HS-27A (cell line): Measurements from ENCODE around the gene ZBTB42.
"Not testable (repeated sequence)": the region's sequence is repeated elsewhere in the genome, so short reads cannot be mapped to it uniquely, and the experiment has no call there.

Experiments used
- DNase-seq: peaks from one replicate; pipeline ENCODE4 v3.0.0-alpha.2; 2012; ENCODE audit warnings: low read depth, missing footprints

The ZBTB42 gene

DNA sequence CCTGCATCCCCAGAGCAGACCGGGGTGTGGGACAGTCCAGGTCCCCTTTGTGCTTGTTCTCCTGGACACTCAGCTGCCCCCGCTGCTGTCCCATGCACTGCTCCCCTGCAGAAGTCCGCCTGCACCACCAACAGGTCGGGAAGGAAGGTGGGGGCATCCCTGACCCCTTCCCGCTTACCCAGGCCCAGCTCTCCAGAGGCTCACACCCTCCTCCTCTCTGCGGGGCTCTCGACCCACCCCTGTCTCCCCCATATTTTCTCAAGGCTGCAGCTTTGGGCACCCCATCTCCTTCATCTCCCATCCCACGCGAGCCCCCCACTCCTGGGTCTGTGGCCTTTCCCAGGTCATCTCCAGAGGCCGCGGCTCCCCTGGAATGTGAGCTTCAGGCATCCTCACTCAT is 9.4 kb downstream of the ZBTB42 start:
- DNase-seq: no peak

DNA sequence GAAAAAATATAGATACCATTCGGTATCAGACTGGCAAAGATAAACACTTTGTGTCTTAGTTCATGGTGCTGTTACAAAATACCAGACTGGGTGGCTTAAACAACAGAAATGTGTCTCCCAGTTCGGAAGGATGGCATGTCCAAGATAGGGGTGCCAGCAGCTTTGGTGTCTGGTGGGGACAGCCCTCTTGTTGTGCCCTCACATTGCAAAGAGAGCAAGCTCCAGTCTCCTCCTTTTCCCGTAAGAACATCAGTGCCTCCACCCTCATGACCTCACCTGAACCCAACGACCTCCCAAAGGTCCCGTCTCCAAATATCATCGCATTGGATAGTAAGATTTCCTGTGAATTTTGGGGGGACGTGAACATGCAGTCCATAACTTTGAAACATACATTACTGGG is 12.4 kb downstream of the ZBTB42 start:
- DNase-seq: no peak

DNA sequence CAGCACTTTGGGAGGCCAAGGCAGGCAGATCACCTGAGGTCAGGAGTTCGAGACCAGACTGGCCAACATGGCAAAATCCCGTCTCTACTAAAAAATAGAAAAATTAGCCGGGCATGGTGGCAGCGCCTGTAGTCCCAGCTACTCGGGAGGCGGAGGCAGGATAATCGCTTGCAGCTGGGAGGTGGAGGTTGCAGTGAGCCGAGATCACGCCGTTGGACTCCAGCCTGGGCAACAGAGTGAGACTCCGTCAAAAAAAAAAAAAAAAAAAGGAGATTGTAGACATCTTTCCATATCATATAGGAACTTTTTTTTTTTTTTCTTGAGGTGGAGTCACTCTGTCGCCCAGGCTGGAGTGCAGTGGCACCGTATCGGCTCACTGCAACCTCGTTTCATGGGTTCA is 13.8 kb downstream of the ZBTB42 start:
- DNase-seq: not testable (repeated sequence)

DNA sequence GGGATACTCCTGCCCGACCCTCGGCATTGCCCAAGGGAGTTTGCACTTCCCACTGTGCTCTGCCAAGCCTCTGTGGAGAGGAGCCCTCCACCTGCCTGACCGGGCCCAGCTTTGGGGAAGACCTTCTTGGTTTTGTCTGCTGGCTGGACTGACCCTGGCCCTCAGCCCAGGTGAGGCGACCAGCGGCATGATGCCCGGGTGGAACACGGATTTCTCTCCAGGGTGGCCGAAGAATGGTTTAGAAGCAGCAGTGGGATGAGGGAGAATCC is 15.6 kb downstream of the ZBTB42 start:
- DNase-seq: no peak

DNA sequence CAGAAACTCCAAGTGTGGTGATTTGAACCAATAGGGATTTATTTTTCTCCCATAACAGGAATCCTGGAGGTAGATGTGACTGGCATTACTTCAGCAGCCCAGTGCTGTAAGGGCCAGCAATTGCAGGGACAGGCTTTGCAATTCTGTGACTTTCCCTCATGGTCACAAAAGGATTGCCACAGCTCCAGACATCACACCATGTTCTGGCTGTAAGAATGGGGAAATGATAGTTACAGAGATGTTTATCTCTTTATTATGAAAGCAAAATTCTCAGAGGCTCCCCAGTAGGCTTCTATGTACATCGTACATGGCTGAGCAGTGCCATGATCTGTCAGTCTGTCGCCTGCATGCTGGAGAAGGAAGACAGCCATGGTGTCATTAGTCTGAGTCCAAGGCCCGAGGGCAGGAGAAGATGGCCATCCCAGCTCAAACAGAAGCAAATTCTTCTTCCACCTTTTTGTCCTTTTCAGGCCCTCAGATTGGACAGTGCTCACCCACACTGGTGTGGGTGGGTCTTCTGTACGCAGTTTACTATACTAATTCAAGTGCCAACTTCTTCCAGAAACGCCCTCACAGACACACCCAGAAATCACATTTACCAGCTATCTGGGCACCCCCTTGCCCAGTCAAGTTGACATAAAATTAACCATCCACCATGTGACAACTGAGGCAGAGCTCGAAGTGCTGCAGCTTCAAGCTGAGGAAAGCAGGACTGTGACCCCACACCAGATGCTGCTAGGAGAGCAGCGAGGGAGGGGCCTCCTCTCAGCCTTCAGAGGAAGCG is 17.2 kb downstream of the ZBTB42 start:
- no peak for DNase-seq

DNA sequence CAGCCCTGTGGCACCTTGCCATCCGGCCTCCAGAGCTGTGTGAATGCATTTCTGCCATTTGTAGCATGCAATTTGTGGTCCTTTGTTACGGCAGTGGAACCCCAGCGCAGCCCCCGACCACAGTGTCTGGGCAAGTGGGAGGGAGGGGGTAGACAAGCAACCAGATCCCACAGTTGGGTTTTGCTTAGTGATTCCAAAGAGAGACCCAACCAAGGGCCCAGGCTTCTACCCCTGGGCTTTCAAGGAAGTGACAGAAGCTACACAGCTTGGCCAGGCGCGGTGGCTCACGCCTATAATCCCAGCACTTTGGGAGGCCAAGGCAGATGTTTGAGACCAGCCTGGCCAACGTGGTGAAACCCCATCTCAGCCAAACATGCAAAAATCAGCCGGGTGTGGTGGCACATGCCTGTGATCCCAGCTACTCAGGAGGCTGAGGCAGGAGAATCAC is 17.8 kb downstream of the ZBTB42 start:
- DNase-seq: no peak

DNA sequence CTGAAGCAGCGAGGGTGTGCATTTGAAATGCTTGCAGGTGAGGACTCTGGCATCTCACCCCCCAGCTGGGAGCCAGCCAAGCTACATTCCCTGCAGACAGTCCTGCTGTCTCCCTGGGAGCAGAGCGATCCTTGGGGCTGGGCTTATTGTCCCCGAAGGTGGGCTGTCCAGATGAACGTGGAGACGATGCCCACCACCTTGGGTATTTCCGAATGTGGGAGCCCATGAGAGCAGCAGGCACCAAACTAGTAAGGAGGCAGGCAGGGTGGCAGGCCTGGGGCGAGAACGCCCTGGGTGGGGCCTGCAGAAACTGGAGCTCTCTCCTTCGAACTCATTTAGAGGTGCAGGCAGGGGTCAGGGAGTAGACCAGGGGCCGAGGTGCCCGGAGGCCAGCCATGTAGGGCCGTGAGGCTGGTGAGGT is 18.5 kb downstream of the ZBTB42 start:
- DNase-seq: no peak

DNA sequence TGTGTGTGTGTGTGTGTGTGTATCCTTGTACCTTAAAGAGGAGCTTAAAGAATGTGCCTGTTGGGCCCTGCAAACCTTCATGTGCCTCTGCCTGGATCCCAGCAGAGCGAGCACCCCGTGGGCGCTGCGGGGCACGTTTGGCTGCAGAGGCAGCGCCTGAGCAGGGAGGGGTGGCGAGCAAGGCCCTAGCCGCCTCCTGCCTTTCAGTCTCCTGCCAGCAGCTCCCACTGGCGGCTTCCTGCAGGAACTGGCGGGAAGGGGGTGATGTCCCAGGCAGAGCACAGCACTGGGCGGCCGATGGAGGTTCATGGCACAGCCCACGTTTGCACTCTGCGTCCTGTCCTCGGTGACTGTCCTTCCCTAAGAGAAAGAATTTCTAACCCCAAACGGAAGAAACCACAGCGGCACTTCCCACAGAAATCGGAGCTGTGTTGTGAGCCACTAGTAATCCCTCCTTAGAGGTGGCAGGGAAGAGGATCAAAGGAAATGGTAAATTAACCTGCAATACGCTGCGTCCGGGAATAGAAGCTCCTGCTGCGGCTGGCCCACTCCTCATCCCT is 19.8 kb downstream of the ZBTB42 start:
- DNase-seq: no peak

DNA sequence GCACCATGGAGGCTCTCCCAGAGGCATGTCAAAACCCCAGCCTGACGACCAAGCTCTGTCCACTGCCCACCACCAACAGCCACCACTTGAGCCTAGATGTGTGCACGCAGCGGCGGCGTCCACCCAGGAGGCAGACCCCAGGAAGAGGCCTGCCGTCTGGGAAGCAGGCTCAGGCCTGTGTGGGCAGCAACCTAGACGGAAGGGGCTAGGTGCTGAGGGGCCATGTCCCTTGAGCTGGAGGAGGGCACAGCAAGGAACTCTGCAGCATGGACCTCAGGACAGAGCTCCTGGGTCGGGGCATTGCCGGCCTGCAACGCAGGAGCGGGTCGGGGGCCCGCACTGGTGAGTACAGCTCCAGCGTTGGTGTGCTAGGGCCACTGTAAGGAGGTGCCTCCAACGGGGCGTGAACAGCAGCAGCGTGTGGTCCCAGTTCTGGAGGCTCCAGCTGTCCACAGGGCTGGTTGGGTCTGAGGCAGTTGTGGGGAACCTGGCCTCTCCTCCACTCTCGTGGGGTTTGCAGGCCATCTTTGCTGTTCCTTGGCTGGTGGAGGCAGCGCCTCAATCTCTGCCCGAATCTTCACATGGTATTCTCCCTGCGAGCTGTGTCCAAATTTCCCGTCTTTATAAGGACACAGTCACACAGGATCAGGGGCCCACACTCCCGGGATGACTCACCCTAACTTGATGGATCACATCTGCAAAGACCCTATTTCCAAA is 20.5 kb downstream of the ZBTB42 start:
- DNase-seq: no peak

DNA sequence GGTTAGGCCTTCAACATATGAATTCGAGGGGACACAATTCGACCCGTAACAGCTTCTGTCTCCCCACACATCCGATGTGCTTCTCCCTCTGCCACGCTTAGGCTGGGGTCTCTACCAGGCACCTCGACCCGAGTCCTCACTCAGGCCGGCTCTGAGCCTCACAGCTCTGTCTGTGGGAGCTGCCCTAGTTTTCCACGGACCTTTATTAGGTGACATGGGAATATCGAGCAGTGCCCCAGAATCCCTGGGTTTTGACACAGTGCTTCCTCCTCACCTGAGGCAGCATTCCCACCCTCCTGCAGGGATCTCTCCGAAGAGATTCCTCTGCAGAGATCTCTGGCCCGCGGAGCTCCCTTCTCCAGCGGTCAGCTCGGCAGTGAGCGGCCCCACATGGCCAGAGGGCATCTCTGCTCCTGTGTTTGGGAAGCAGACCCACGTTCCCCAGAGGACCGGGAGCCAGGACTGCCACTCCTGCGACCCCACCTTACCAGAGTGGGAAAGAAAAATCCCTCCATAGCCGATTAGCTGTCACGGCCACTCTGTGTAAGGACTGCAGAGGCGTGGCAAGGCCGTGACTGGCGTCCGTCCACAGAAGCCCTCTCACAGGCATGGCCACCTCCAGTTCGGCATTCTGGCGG is 21.2 kb downstream of the ZBTB42 start:
- DNase-seq: no peak

DNA sequence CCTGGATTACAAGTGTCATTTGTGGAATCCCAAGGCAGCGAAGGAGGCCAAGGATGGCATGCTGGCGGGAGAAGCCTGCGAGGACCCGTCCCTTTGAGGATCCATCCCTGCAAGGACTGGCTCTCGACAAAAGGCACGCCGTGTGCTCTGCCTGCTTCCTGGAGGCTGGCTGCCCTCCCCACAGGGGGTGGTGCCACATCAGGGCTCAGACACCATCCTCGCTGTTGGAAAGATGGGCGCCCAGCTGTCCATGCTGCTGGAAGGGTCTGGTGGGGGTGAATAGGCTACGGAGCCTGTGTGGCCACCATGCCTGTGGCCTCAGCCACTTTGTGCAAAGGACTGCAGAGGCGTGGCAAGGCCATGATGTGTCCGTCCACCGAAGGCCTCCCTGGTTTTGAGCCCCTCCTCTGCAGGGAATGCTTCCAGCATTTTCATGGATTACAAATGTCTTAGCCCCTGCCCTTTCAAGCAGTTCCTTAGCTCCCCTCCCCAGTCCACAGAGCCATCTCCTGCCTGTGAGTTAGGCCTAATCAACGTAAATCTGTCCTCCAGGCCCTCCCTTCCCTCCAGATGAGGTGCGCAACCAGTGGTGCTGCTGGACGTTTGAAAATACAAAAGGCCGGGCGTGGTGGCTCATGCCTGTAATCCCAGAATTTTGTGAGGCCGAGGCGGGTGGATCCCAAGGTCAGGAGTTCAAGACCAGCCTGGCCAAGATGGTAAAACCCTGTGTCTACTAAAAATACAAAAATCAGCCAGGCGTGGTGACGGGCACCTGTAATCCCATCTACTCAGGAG is 22.1 kb downstream of the ZBTB42 start:
- no peak for DNase-seq

DNA sequence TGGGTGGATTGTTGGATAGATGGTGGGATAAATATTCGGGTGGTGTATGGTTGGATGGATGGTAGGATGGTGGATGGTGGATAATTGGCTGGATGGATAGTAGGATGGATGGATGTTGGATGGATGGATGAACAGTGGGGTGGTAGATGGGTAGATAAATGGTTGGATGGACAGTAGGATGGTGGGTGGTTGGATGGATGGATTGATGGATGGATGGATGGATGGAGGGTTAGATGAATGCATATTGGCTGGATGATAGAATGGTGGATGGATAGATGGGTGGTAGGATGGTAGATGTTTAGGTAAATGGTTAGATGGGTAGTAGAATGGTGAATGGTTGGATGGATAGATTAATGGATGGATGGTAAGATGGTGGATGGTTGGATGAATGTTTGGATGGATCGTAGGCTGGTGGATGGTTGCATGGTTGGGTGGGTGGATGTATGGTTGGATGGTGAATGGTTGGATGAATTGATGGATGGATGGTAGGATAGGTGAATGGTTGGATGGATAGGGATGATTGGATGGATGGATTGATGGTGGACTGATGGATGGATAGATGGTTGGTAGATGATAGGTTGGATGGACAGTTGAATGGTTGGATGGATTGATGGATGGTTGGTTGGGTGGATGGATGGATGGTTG is 23.6 kb downstream of the ZBTB42 start:
- no peak for DNase-seq

DNA sequence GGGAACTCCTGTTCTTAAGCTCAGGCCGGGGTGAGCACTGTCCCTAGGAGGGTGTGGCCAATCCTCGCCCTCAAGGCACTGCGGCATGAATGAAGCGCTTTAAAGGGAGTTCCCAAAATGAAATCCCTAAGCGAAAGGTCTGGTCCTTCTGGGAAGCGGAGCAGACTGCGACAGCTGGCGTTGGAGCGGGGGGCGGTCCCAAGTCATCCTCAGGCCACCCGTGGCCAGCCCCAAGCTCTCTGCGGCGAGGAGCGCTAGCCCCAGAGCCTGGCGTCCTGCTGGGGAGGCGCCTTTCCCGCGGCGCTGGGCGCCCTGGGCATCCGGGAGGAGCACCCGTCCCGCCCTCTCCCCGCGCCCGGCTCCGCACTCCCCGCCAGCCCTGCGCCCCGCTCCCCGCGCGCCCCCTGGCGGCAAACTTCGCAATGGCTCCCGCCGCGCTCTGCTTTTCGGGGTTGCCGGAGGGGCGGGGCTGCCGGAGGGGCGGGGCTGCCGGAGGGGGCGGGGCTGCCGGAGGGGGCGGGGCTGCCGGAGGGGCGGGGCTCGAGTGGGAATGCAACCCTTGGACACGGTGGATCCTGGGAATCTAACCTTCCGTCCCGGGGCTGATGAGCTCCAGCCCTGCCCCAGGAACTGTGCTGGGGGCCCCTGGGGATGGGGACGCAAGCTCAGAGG is 25.4 kb downstream of the ZBTB42 start:
- DNase-seq: peak; percentile 24

DNA sequence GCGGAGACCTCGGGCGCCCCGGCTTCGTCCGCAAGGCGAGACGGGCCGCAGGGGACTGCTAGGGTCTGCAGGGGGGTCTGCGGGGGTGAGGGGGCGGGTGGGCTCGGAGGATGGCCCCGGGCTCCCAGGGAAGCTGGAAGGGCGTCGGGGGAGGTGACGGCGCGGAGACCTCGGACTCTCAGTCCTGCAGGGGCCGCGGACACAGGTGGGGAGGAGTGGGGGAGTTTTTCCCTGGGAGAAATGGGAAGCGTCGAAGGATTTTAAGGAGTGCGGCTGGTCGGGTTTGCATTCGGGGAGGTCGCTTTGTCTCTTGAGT is 25.9 kb downstream of the ZBTB42 start:
- DNase-seq: no peak

DNA sequence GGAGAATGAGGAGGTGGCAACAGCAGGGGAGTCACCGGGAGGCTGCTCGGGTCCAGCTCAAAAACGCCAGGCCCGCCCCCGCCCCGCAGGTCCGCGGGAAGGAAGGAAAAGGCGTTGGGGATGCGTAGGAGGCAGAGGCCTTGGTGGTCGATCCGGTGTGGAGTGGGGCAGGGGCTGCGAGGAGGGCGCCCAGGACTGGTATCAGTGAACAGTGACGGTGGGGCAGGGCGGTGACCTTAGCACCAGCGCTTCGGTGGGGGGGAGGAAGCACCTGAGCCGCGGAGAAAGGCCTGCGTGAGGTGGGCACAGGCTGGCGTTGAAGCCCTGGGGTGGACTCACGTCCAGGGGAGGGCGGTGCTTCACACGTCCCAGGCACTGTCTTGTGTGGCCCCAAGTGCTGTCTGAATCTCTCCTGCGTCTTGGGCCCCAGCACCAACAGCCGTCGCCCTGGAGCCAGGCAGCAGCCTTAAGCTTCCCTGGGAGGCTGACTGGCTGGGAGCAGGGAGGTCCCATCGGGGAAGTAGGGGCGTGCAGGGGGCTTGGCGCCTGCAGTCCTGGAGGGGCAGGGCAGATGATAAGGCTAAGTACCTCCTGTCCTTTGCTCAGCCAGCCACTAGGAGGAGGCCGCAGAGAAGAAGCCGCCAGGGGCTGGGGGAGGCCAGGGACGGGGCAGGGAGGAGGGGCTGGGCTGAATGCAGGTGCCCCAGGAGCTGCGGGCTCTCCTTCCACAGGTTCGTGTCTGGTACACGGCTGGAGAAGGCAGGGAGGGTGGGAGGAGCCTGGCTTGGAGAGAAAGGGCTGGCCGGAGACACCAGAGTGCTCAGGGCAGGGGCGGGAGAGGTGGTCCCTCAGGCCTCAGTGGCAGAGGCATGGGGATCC is 26.5 kb downstream of the ZBTB42 start:
- no peak for DNase-seq

DNA sequence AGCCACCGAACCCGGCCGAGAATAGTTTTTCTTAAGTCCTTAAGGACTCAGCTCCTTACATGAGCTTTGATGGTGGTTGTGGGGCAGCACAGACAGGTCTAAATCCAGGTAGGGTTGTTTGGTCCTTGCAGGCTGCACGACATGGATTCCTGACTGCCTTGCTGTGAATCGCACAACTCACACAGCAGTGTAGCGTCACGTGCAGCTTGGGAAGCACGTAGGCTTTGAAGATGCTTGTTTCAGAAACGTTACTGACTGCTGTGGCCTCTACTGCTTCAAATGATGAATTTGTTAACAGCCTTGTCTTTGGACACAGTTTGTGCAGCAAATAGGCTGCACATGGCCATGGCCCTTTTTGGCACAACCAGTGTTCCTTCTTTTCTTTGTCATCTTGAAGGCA is 29.9 kb downstream of the ZBTB42 start:
- no peak for DNase-seq

DNA sequence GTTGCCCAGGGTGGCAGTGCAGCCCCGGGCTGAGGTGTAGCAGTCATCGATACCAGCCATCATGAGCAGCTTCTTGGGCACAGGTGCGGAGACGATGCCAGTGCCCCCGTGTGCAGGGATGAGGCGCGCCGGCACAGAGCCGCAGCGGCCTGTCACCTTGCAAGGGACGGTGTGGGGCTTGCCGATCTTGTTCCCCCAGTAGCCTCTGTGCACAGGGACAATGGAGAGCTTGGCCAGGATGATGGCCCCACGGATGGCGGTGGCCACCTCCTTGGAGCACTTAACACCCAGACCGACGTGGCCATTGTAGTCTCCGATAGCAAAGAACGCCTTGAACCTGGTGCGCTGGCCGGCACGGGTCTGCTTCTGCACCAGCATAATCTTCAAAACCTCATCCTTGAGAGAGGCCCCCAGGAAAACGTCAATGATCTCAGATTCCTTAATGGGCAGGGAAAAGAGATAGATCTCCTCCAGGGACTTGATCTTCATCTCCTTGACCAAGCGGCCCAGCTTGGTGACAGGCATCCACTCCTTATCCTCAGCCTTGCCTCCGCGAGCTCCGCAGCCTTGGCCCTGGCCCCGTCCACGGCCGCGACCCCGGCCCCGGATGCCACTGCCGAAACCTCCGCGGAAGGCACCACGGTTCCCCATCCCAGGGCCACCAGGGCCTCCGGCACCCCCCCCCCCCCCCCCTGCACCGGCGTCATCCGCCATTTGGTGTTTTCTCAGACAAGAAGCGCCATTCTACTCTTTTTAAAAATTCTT is 35.5 kb downstream of the ZBTB42 start:
- DNase-seq: not testable (repeated sequence)

DNA sequence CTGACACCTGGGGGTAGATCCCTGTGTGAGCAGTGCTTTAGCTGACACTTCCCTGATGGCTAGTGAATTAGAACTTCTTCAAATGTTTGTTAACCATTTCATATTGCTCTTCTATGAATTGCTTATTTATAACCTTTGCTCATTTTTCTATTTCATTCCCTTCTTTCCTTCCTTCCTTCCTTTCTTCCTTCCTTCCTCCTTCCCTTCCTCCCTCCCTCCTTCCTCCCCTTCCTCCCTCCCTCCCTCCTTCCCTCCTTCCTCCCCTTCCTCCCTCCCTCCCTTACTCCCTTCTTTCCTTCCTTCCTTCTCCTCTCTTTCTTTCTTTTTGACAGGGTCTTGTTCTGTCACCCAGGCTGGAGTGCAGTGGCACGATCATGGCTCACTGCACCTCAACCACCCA is 40.8 kb downstream of the ZBTB42 start:
- DNase-seq: no peak

DNA sequence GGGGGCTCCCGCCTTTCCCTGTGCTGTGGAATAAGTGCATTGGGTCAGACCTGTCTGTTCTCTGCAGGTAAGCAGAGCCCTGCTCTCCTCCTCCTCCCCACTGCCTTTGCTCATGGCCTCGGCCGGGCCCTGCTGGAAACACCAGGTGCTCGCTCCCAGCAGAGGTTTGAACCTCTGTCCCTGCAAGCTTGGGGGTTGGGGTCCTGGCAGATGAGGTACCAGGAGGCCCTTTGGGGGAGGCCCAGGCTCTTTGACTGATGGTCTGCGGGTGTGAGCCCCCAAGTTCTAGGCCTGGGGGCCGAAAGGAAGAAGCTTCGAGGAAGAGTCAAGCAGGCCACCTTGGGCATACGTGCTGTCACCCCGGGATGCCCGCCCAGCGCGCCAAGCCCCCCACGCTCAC is 42.1 kb downstream of the ZBTB42 start:
- DNase-seq: no peak
